ENCODE data around the gene NEGR1. TPM values are rescaled to one million over a fixed set of nuclear protein-coding genes. Genes with fewer than 3 reads are reported as not detected.

The NEGR1 gene
- total RNA-seq, 1 experiment from 2014 or later: not detected

DNA sequence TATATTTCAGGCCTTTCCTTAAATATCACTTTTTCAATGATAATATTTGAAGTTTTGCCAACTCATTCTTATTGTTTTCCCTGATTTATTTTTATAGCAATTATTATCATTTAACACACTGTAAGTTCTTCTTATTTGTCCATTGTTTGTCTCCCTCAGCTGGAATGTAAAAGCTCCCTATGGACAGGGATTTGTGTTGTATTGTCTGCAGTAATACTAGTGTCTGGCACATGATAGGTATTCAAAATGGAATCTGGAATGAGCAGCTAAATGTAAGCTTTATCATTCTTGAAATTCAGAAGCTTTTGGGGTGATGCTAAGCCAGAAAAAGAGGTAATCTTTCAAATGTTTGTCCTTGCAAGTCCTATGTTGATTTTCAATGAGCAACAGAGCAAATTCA lies 112.1 kb downstream of the NEGR1 start:
- no peak for DNase-seq (ENCODE audit: low read depth, low spot score)
- in situ Hi-C loops (cut with HindIII; ENCODE audit: low pct_unique_long_range_greater_than_20kb, low sequenced_read_pairs): no loop called here

DNA sequence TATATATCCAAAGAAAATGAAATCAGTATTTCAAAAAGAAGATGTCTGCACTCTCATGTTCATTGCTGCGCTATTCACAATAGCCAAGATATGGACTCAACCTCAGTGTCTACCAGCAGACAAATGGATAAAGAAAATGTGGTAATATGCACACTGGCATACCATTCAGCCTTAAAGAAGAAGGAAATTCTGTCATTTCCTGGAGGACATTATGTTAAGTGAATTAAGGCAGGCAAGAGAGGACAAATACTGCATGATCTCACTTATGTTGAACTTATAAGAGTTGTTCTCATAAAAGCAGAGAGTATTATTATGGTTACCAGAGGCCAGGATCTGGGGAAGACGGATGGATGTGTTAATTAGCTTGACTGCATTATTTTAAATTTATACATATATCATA lies 115.9 kb downstream of the NEGR1 start:
- in situ Hi-C loops (cut with HindIII; ENCODE audit: low pct_unique_long_range_greater_than_20kb, low sequenced_read_pairs): no loop called here
- DNase-seq (ENCODE audit: low read depth, low spot score): no peak

- no peak for DNase-seq (ENCODE audit: low read depth, low spot score)
- in situ Hi-C loops (cut with HindIII; ENCODE audit: low pct_unique_long_range_greater_than_20kb, low sequenced_read_pairs): no loop called here
Measured at GRCh38 chr1:72150508-72150907, 131.8 kb downstream of the NEGR1 start.

DNA sequence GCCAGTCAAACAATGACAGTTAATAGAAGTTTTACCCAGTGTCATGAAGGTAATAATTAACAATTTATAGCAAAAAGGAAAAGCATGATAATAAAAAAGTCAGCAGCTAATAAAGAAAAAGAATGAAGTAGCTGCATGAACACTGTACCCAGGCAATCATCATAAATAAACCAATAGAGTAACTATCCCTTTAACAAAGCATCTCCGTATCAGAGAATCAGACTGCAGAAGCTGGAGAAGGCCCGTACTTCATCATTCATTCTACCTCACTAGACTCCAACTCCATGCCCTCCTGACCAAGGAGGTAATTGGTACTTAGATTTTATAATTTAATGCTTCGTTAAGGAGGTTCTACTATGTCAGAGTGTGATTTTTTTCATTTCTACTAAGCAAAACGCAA lies 140.5 kb downstream of the NEGR1 start:
- in situ Hi-C loops (cut with HindIII; ENCODE audit: low pct_unique_long_range_greater_than_20kb, low sequenced_read_pairs): no loop called here

DNA sequence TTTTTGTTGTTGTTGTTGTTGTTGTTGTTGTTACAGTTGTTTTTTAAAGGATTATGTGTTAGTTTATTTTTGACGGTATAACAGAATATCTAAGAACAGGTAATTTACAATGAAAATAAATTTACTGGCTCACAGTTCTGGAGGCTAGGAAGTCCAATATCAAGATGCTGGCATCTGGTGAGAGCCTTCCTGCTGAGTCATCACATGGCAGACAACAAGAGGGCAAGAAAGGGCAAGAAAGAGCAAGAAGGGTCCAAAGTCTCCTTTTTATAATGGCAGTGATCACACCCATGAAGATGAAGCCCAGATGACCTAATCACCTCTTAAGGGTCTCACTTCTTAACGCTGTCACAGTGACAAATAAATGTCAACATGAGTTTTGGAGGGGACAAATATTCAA lies 142.1 kb downstream of the NEGR1 start:
- in situ Hi-C loops (cut with HindIII; ENCODE audit: low pct_unique_long_range_greater_than_20kb, low sequenced_read_pairs): no loop called here
- DNase-seq (ENCODE audit: low read depth, low spot score): no peak

More for the DNA sequence above, 140.5 kb downstream of the NEGR1 start:
- DNase-seq (ENCODE audit: low read depth, low spot score): no peak

DNA sequence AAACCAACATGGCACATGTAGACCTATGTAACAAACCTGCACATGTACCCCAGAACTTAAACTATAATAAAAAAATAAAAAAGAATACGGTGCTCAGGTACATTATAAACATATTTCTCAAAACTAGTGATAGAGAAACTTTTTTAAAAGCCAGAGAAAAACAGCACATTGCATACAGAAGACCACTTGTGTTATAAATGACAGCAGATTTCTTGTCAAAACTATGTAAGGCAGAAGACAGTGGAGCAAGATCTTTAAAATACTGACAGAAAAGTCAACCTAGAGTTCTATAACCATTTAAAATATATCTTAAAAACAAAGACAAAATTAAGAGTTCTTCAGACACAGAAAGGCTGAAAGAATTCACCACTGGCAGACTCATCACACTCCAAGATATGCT lies 144.7 kb downstream of the NEGR1 start:
- in situ Hi-C loops (cut with HindIII; ENCODE audit: low pct_unique_long_range_greater_than_20kb, low sequenced_read_pairs): no loop called here
- DNase-seq (ENCODE audit: low read depth, low spot score): no peak

GRCh38 chr1:72129869-72130268 lies 152.5 kb downstream of the NEGR1 start:
- in situ Hi-C loops (cut with HindIII; ENCODE audit: low pct_unique_long_range_greater_than_20kb, low sequenced_read_pairs): no loop called here
- DNase-seq (ENCODE audit: low read depth, low spot score): no peak

GRCh38 chr1:72122099-72122880 lies 160.0 kb downstream of the NEGR1 start:
- in situ Hi-C loops (cut with HindIII; ENCODE audit: low pct_unique_long_range_greater_than_20kb, low sequenced_read_pairs): no loop called here
- peak; percentile 1 for DNase-seq (ENCODE audit: low read depth, low spot score)

DNA sequence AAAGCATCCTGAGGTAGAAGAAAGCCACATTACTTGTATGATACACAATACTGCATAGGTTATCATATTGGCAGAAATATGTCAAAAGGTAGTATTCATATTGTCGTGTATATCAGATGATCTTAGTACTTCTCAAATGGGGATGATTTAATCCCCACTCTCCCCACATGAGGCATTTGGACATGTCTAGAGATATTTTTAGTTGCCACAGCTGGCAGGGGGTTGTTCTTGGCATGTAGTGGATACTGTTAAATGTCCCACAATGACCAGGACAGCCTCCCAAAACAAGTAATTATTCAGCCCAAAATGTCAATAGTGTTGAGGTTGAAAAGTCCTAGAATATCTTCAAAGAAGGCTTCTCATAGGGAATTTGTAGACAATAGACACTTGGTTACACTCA lies 162.8 kb downstream of the NEGR1 start:
- DNase-seq (ENCODE audit: low read depth, low spot score): no peak
- in situ Hi-C loops (cut with HindIII; ENCODE audit: low pct_unique_long_range_greater_than_20kb, low sequenced_read_pairs): no loop called here

GRCh38 chr1:72117621-72118020 lies 164.7 kb downstream of the NEGR1 start:
- DNase-seq (ENCODE audit: low read depth, low spot score): no peak
- in situ Hi-C loops (cut with HindIII; ENCODE audit: low pct_unique_long_range_greater_than_20kb, low sequenced_read_pairs): no loop called here

DNA sequence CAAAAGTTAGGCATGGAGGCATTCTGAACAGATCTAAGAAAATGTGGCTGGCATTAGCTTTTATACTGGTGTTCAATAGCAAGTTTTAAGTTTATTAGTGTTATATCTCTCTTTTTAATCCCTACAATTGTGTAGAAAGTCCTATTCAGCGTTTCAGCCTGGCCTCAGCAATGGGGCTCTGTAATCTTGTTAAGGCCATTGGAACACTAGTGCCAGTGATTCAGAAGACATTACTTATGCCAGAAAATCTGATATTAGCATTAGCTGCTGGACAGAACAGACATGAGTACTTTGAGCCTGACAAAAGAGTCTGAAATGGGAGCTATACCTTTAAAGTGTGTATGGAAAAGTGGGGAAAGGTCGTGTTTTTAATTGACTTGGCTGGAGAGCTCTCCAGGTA lies 167.0 kb downstream of the NEGR1 start:
- DNase-seq (ENCODE audit: low read depth, low spot score): no peak
- in situ Hi-C loops (cut with HindIII; ENCODE audit: low pct_unique_long_range_greater_than_20kb, low sequenced_read_pairs): no loop called here

GRCh38 chr1:72111662-72112061 lies 170.7 kb downstream of the NEGR1 start:
- DNase-seq (ENCODE audit: low read depth, low spot score): no peak
- in situ Hi-C loops (cut with HindIII; ENCODE audit: low pct_unique_long_range_greater_than_20kb, low sequenced_read_pairs): no loop called here

DNA sequence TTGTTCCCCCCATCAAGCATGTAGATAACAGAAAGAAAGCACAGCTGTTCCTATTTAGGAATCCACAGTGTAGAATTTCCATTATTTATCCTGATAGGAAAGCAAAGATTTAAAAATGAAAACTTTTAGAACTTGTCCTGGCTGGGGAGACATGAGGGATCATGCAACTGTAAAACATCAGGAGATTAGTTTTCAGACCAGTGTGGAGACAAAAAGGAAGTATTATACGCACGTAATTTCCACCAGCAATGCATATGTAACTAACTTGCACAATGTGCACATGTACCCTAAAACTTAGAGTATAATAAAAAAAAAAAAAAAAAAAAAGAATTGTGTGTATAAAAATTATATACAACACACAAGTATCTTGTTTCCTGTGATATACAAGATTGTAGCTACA lies 172.4 kb downstream of the NEGR1 start:
- DNase-seq (ENCODE audit: low read depth, low spot score): no peak
- in situ Hi-C loops (cut with HindIII; ENCODE audit: low pct_unique_long_range_greater_than_20kb, low sequenced_read_pairs): no loop called here

GRCh38 chr1:72105201-72105600 lies 177.1 kb downstream of the NEGR1 start:
- DNase-seq (ENCODE audit: low read depth, low spot score): no peak
- in situ Hi-C loops (cut with HindIII; ENCODE audit: low pct_unique_long_range_greater_than_20kb, low sequenced_read_pairs): no loop called here

GRCh38 chr1:72101840-72102632 lies 180.3 kb downstream of the NEGR1 start:
- in situ Hi-C loops (cut with HindIII; ENCODE audit: low pct_unique_long_range_greater_than_20kb, low sequenced_read_pairs): no loop called here
- DNase-seq (ENCODE audit: low read depth, low spot score): no peak

DNA sequence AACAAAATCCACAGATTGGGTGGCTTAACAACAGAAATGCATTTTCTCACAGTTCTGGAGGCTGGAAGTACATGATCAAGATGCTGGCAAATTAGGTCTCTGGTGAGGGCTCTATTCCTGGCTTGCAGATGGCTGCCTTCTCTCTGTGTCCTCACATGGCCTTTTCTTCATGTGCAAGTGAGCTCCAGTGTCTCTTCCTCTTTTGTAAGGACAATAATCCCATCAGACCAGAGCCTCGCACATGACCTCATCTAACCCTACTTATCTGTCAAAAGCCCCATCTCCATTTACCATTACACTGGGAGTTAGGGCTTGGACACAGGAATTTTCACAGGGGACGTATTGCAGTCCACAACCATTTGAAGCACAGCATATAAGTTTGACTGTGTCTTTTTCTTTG lies 181.6 kb downstream of the NEGR1 start:
- in situ Hi-C loops (cut with HindIII; ENCODE audit: low pct_unique_long_range_greater_than_20kb, low sequenced_read_pairs): no loop called here

GRCh38 chr1:72097851-72098570 lies 184.3 kb downstream of the NEGR1 start:
- no peak for DNase-seq (ENCODE audit: low read depth, low spot score)
- in situ Hi-C loops (cut with HindIII; ENCODE audit: low pct_unique_long_range_greater_than_20kb, low sequenced_read_pairs): no loop called here

More for the DNA sequence above, 181.6 kb downstream of the NEGR1 start:
- no peak for DNase-seq (ENCODE audit: low read depth, low spot score)

DNA sequence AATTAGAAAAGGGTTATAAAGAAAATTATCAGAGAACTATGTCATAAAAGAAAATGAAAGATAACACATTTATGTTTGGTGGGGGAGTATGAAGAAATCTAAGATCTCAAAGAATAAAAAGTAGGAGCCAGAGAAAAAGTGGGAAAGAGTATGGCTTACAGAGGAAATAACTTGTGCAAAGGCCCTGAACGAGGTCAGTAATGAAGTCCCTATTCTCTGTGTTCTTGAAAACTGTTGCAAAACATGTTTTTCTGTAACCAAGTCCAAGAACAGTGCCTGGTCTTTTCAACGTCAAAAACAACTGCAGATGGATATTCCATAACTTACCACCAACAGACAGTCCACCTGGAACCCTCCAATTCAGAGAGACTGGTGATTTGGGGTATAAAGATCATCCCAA lies 188.1 kb downstream of the NEGR1 start:
- in situ Hi-C loops (cut with HindIII; ENCODE audit: low pct_unique_long_range_greater_than_20kb, low sequenced_read_pairs): no loop called here
- DNase-seq (ENCODE audit: low read depth, low spot score): no peak

Measured in SK-MEL-5 (cell line).